ENCODE data around the gene SPTLC2. TPM values are rescaled to one million over a fixed set of nuclear protein-coding genes. Genes with fewer than 3 reads are reported as not detected.

Gene SPTLC2
- total RNA-seq, 1 donor from 2014 or later: 63.6 TPM

DNA sequence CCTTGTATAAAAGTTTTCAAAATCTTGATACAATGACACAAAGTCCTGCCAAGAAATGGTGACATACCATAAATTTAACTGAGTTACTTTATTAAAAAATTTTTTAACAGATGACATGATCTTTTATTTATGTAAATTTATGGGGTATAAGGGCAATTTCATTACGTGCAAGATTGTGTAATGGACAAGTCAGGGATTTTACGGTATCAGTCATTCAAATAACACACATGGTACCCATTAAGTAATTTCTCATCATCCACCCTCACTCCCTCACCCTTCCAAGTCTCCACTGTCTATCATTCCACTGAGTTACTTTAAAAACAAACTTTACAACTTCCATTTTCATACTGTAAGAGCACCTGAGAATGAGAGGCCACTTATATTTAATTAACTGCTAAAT, 37.4 kb downstream of the SPTLC2 start:
- peaks cover 19% of the 10 kb centered on the region for H3K4me1 Mint-ChIP-seq (ENCODE audit: unreplicated experiment)
- no peak for DNase-seq (ENCODE audit: low spot score)
- TF ChIP-seq, protein P1, sequence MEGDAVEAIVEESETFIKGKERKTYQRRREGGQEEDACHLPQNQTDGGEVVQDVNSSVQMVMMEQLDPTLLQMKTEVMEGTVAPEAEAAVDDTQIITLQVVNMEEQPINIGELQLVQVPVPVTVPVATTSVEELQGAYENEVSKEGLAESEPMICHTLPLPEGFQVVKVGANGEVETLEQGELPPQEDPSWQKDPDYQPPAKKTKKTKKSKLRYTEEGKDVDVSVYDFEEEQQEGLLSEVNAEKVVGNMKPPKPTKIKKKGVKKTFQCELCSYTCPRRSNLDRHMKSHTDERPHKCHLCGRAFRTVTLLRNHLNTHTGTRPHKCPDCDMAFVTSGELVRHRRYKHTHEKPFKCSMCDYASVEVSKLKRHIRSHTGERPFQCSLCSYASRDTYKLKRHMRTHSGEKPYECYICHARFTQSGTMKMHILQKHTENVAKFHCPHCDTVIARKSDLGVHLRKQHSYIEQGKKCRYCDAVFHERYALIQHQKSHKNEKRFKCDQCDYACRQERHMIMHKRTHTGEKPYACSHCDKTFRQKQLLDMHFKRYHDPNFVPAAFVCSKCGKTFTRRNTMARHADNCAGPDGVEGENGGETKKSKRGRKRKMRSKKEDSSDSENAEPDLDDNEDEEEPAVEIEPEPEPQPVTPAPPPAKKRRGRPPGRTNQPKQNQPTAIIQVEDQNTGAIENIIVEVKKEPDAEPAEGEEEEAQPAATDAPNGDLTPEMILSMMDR (IDR thresholded peaks at IDR 0.05; ENCODE audit: unreplicated experiment): no peak
- H3K27ac Mint-ChIP-seq (ENCODE audit: unreplicated experiment): no peak overlapping the region
- no peaks in the 10 kb centered on the region for H3K9me3 Mint-ChIP-seq (ENCODE audit: unreplicated experiment)
- peaks cover 11% of the 10 kb centered on the region for H3K36me3 Mint-ChIP-seq (ENCODE audit: low read depth, unreplicated experiment)
- no peak overlapping the region for H3K4me3 Mint-ChIP-seq (ENCODE audit: unreplicated experiment)
- no peaks in the 10 kb centered on the region for H3K27me3 Mint-ChIP-seq (ENCODE audit: unreplicated experiment)

DNA sequence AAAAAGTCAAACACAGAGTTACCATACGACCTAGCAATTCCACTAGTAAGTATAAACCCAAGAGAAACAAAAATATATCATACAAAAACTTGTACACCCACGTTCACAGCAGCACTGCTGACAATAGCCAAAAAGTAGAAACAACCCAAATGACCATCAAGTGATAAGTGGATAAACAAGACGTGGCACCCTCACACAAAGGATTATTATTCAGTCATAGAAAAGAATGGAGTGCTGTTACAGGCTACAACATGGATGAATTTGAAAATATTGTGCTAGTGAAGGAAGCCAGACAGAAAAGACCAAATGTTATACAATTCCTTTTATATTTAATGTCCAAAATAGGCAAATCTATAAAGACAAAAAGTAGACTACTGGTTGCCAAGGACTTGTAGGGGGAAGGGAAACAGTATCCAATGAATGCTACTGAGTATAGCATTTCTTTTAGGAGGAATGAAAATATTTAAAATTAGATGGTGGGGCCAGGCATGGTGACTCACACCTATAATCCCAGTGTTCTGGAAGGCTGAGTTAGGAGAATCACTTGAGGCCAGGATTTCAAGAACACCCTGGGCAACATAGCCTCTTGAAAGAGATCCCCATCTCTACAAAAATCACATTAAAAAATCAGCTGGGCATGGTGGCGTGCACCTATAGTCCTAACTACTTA, 41.9 kb downstream of the SPTLC2 start:
- peaks cover 21% of the 10 kb centered on the region for H3K36me3 Mint-ChIP-seq (ENCODE audit: low read depth, unreplicated experiment)
- no peaks in the 10 kb centered on the region for H3K9me3 Mint-ChIP-seq (ENCODE audit: unreplicated experiment)
- no peak overlapping the region for H3K4me3 Mint-ChIP-seq (ENCODE audit: unreplicated experiment)
- peaks cover 3% of the 10 kb centered on the region for H3K4me1 Mint-ChIP-seq (ENCODE audit: unreplicated experiment)
- peaks cover 1% of the 10 kb centered on the region for H3K27me3 Mint-ChIP-seq (ENCODE audit: unreplicated experiment)
- DNase-seq (ENCODE audit: low spot score): no peak
- H3K27ac Mint-ChIP-seq (ENCODE audit: unreplicated experiment): no peak overlapping the region
- TF ChIP-seq, protein P1 (IDR thresholded peaks at IDR 0.05; ENCODE audit: unreplicated experiment): no peak

DNA sequence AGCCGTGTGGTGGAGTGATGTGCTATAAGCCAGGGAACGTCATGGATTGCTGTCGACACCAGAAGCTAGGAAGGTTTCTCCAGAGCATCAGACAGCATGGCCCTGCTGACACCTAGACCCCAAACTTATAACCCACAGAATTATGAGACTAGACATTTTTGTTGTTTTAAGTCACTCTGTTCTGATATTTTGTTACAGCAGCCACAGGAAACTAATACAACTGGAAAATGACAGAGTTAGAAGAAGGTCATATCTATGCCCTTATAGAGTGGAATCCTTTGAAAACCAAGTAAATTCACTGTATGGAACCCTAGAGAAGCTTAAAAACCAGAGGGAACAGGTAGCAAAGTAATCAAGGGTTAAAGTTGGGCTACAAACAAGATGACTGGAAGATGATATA, 42.5 kb downstream of the SPTLC2 start:
- DNase-seq (ENCODE audit: low spot score): no peak
- peaks cover 3% of the 10 kb centered on the region for H3K4me1 Mint-ChIP-seq (ENCODE audit: unreplicated experiment)
- no peak overlapping the region for H3K27ac Mint-ChIP-seq (ENCODE audit: unreplicated experiment)
- peaks cover 1% of the 10 kb centered on the region for H3K27me3 Mint-ChIP-seq (ENCODE audit: unreplicated experiment)
- H3K4me3 Mint-ChIP-seq (ENCODE audit: unreplicated experiment): no peak overlapping the region
- H3K36me3 Mint-ChIP-seq (ENCODE audit: low read depth, unreplicated experiment): peaks cover 23% of the 10 kb centered on the region
- H3K9me3 Mint-ChIP-seq (ENCODE audit: unreplicated experiment): no peaks in the 10 kb centered on the region
- TF ChIP-seq, protein P1 (IDR thresholded peaks at IDR 0.05; ENCODE audit: unreplicated experiment): no peak

DNA sequence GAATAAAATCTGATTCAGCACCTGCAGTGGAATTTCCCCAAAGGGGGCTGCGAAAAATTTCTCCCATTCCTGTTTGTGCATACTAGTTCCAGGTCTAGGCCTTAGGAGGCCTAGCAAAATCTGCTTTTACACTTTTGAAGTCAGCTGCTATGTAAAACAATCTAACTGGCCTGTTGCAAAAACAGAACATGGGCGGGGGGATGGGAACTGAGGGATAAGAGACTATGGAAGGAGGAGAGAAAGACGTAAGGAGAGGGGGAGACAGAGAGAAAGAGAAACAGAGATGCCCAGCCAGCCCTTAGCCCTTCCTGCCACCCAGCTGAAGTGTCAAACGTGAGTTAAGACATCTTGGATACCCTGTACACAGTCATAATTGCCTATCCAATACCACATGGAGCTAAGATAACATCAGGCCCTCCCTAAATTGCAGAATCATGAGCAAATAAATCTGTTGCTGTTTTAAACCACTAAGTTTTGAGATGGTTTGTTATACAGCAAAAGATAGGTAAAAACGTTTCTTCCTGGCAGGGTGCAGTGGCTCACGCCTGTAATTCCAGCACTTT, 45.6 kb downstream of the SPTLC2 start:
- Mint-ChIP-seq H3K4me3 (ENCODE audit: unreplicated experiment) (no peak overlapping the region), H3K27ac (ENCODE audit: unreplicated experiment) (peak overlapping the region; percentile 64), H3K4me1 (ENCODE audit: unreplicated experiment) (peaks cover 8% of the 10 kb centered on the region), H3K27me3 (ENCODE audit: unreplicated experiment) (peaks cover 1% of the 10 kb centered on the region), H3K36me3 (ENCODE audit: low read depth, unreplicated experiment) (peaks cover 30% of the 10 kb centered on the region), H3K9me3 (ENCODE audit: unreplicated experiment) (no peaks in the 10 kb centered on the region)
- TF ChIP-seq, protein P1 (IDR thresholded peaks at IDR 0.05; ENCODE audit: unreplicated experiment): no peak
- DNase-seq (ENCODE audit: low spot score): no peak

DNA sequence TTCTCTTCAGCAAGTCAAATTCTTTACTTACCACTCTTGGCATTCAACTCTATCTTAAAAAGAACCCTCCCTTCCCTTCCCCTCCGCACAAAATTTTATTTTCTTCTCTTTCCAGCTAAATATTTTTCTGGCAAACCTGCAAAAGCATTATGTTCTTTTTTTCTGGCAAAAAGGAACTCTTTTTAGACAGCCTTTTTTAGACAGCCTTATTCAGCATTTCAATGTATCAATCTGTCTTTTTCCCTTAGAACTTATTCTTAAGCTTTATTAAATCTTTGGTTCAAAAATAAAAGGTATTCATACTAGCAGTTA, 50.5 kb downstream of the SPTLC2 start:
- H3K36me3 Mint-ChIP-seq (ENCODE audit: low read depth, unreplicated experiment): peaks cover 29% of the 10 kb centered on the region

More for the DNA sequence above, 50.5 kb downstream of the SPTLC2 start:
- TF ChIP-seq, protein P1 (IDR thresholded peaks at IDR 0.05; ENCODE audit: unreplicated experiment): no peak
- Mint-ChIP-seq H3K4me1 (ENCODE audit: unreplicated experiment) (peaks cover 14% of the 10 kb centered on the region), H3K27ac (ENCODE audit: unreplicated experiment) (no peak overlapping the region), H3K27me3 (ENCODE audit: unreplicated experiment) (no peaks in the 10 kb centered on the region), H3K4me3 (ENCODE audit: unreplicated experiment) (no peak overlapping the region), H3K9me3 (ENCODE audit: unreplicated experiment) (no peaks in the 10 kb centered on the region)
- DNase-seq (ENCODE audit: low spot score): no peak
